H1 (cell line): Measurements from ENCODE around the gene CADM2. TPM values are rescaled to one million over a fixed set of nuclear protein-coding genes. Genes with fewer than 3 reads are reported as not detected.

Experiments used
- CHD7 ChIP-seq: fragments of 300-600 bp; sonication (generic); IDR thresholded peaks from 2 replicates; pipeline ENCODE4 v1.7.1; 2012; ENCODE audit warnings: low read length, moderate library complexity, mild to moderate bottlenecking, inconsistent platforms; ENCODE audit not compliant: insufficient replicate concordance
- HDAC2 ChIP-seq, 2 experiments: fragments of 300-600 bp in 1 of 2; sonication (generic) in 1 of 2; IDR thresholded peaks; 2 replicates each; pipeline ENCODE4 v1.6.1; 2011 to 2012; ENCODE audit warnings: low read depth in 2 of 2, low read length in 2 of 2, mild to moderate bottlenecking in 2 of 2, moderate library complexity in 2 of 2, borderline replicate concordance in 1 of 2, inconsistent platforms in 1 of 2
- KDM5A ChIP-seq: fragments of 200-600 bp; IDR thresholded peaks from 2 replicates; pipeline ENCODE4 v1.7.1; 2012; ENCODE audit warnings: mild to moderate bottlenecking, low read length, inconsistent platforms, mixed read lengths
- RFX5 ChIP-seq: IDR thresholded peaks from 2 replicates; pipeline ENCODE4 v1.6.1; 2011; ENCODE audit warnings: low read depth, low read length, improper control_type of control experiment, borderline replicate concordance
- TBP ChIP-seq: IDR thresholded peaks from 2 replicates; pipeline ENCODE4 v1.6.1; 2011; ENCODE audit warnings: low read depth, low read length, improper control_type of control experiment
- polyA plus RNA-seq, 7 experiments: library from polyadenylated mRNA; depleted of rRNA in 3 of 7; stranded (reverse) in 5 of 7; unstranded in 2 of 7; fragments of >200 nt in 5 of 7; fragments of 200-250 nt in 2 of 7; gene quantifications; 1 replicate in 5 of 7; 2 replicates in 1 of 7; 4 replicates in 1 of 7; pipeline versions ENCODE4 v1.2.1 to v1.2.3, GENCODE V29; 2011 to 2013; ENCODE audit warnings: missing spikeins in 2 of 7, mixed read lengths in 2 of 7
- total RNA-seq: library from RNA; stranded (reverse); fragmentation: NEBNext Ultra II Directional; extraction: Animal tissue kit (Norgen Biotek cat#: 25700); gene quantifications from 2 replicates; pipeline ENCODE4 v1.2.1, GENCODE V29; 2021
- TF ChIP-seq, protein P1 (sequence below): IDR thresholded peaks from 2 replicates; pipeline ENCODE4 v1.6.1; 2012; ENCODE audit warnings: low read length, inconsistent platforms

The CADM2 gene
- total and polyA plus RNA-seq, 2 of the 8 experiments (the other 6 are each of a cell fraction or from before 2014, with no cell fraction given), result 14.9 to 20.9 TPM

GRCh38 chr3:84984429-84984828, 25.6 kb downstream of the CADM2 start (continued):
- TF ChIP-seq, protein P1, sequence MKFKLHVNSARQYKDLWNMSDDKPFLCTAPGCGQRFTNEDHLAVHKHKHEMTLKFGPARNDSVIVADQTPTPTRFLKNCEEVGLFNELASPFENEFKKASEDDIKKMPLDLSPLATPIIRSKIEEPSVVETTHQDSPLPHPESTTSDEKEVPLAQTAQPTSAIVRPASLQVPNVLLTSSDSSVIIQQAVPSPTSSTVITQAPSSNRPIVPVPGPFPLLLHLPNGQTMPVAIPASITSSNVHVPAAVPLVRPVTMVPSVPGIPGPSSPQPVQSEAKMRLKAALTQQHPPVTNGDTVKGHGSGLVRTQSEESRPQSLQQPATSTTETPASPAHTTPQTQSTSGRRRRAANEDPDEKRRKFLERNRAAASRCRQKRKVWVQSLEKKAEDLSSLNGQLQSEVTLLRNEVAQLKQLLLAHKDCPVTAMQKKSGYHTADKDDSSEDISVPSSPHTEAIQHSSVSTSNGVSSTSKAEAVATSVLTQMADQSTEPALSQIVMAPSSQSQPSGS, result no peak
- TF ChIP-seq HDAC2 (IDR thresholded peaks at IDR 0.05; ENCODE audit: borderline replicate concordance in 1 of 2, low read depth in 2 of 2, low read length in 2 of 2) (no peak), RFX5 (no peak), KDM5A (no peak), TBP (no peak), CHD7 (no peak)
